Activated gamma-delta T cell treated with Interleukin-2 at 50 U/mL for 16 hours (primary cell): ENCODE results near the gene KRCC1.

Experiments
- DNase-seq: peaks from one replicate; pipeline ENCODE4 v3.0.0-alpha.2; 2020

Gene KRCC1

GRCh38 chr2:88055371-88056128 is at the start of gene KRCC1:
Gene KRCC1 (minus strand): TSS chr2:88055783. CDS start chr2:88028563, 27,220 bp downstream.
- DNase-seq: peak; percentile 93

GRCh38 chr2:88100489-88100858 is 44.9 kb upstream of the KRCC1 start:
- DNase-seq: no peak

- DNase-seq: no peak
These were observed 44.4 kb upstream of the KRCC1 start for GRCh38 chr2:88099798-88100488.

- DNase-seq: no peak
These were observed 42.9 kb upstream of the KRCC1 start for GRCh38 chr2:88098558-88098900.

GRCh38 chr2:88097891-88098557 is 42.4 kb upstream of the KRCC1 start:
- DNase-seq: no peak

- no peak for DNase-seq
These were observed 41.6 kb upstream of the KRCC1 start for GRCh38 chr2:88097192-88097591.

GRCh38 chr2:88096708-88097107 is 41.1 kb upstream of the KRCC1 start:
- no peak for DNase-seq

- no peak for DNase-seq
These were observed 39.4 kb upstream of the KRCC1 start for GRCh38 chr2:88095022-88095421.

- no peak for DNase-seq
These were observed 37.2 kb upstream of the KRCC1 start for GRCh38 chr2:88092773-88093172.

- no peak for DNase-seq
These were observed 36.4 kb upstream of the KRCC1 start for GRCh38 chr2:88091943-88092342.

- DNase-seq: no peak
These were observed 35.1 kb upstream of the KRCC1 start for GRCh38 chr2:88090446-88091283.

GRCh38 chr2:88088999-88089398 is 33.4 kb upstream of the KRCC1 start:
- no peak for DNase-seq

- DNase-seq: no peak
These were observed 32.2 kb upstream of the KRCC1 start for GRCh38 chr2:88087763-88088162.

GRCh38 chr2:88087073-88087472 is 31.5 kb upstream of the KRCC1 start:
- DNase-seq: no peak

GRCh38 chr2:88086401-88086800 is 30.8 kb upstream of the KRCC1 start:
- DNase-seq: no peak

- no peak for DNase-seq
These were observed 30.0 kb upstream of the KRCC1 start for GRCh38 chr2:88085602-88086001.

GRCh38 chr2:88085099-88085498 is 29.5 kb upstream of the KRCC1 start:
- DNase-seq: no peak

- DNase-seq: no peak
These were observed 27.2 kb upstream of the KRCC1 start for GRCh38 chr2:88082781-88083180.

- no peak for DNase-seq
These were observed 26.5 kb upstream of the KRCC1 start for GRCh38 chr2:88081924-88082608.

- no peak for DNase-seq
These were observed 25.0 kb upstream of the KRCC1 start for GRCh38 chr2:88080545-88080944.

GRCh38 chr2:88078643-88079172 is 23.1 kb upstream of the KRCC1 start:
- DNase-seq: no peak

GRCh38 chr2:88077080-88077479 is 21.5 kb upstream of the KRCC1 start:
- DNase-seq: no peak
